GM12891 (cell line): ENCODE measurements around the gene ZDHHC1.

Source experiments
- PAX5 ChIP-seq: IDR thresholded peaks from 2 replicates; pipeline ENCODE4 v1.6.1; 2011; ENCODE audit warnings: low read length, moderate library complexity, mild to moderate bottlenecking; ENCODE audit not compliant: insufficient read depth, severe bottlenecking
- POLR2A ChIP-seq: IDR thresholded peaks from 2 replicates; pipeline ENCODE4 v1.6.1; 2011; ENCODE audit warnings: low read depth, low read length, control low read depth
- POLR2AphosphoS5 ChIP-seq: IDR thresholded peaks from 2 replicates; pipeline ENCODE4 v1.6.1; 2011; ENCODE audit warnings: low read depth, low read length, control low read depth
- SPI1 ChIP-seq: IDR thresholded peaks from 2 replicates; pipeline ENCODE4 v1.6.1; 2011; ENCODE audit warnings: low read depth, low read length, control low read depth
- TAF1 ChIP-seq: IDR thresholded peaks from 2 replicates; pipeline ENCODE4 v1.6.1; 2011; ENCODE audit warnings: low read depth, low read length, control low read depth

DNA sequence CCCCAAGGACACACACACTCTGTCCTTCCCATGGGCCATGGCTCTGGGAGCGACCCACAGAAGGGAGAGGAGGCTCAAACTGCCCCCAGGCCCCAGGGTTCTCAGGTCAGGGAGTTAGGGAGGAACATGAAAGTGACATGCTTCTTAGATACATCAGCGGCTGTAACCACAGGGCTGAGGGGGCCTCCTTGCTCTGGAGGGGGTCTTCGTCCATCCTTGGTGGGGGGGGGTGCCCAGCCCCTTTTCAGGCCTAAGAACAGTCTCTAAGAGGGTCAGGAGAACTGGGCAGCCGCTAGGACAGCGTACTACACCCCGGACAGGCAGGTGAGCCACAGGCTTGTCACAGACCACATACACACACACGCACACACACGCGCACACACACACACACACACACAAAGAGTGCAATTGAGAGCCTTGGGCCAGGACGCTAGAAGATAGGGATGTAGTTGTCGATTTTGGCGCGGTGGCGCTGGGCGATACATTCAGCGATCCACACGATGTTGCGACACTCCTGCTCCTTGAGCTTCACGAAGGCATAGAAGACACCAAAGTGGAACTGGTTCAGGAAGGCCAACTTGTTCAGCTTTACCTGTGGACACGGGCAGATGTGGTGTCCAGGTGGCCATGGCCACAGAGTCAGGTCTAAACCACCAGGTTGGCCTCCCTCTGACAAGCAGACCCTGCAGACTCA lies 22.0 kb upstream of the ZDHHC1 start:
- TF ChIP-seq POLR2AphosphoS5, result no peak
- no peak for TF ChIP-seq POLR2A
- TF ChIP-seq TAF1, result no peak
- no peak for TF ChIP-seq PAX5
- TF ChIP-seq SPI1, result no peak
